HuH-7.5 (cell line): ENCODE data around the gene PAXX.

Source experiments
- DNase-seq: peaks from one replicate; pipeline ENCODE4 v3.0.0; 2011; ENCODE audit warnings: low spot score

PAXX gene

GRCh38 chr9:136991993-136992818 is at the start of gene PAXX:
Gene PAXX, plus strand, starts transcription at chr9:136992422. Its CDS starts 22 bp downstream, at chr9:136992444.
- peak; percentile 100 for DNase-seq

- DNase-seq = no peak
Observed at GRCh38 chr9:136942881-136943230, 49.4 kb upstream of the PAXX start.

GRCh38 chr9:136943291-136944211 is 48.7 kb upstream of the PAXX start:
- DNase-seq = peak; percentile 79

- peak; percentile 73 for DNase-seq
Observed at GRCh38 chr9:136944212-136944518, 48.1 kb upstream of the PAXX start.

- peak; percentile 99 for DNase-seq
Observed at GRCh38 chr9:136944519-136945332, 47.5 kb upstream of the PAXX start, which contains the start of the genes C8G and FBXW5. Gene C8G, plus strand, starts transcription at chr9:136945243. Its CDS starts 78 bp downstream, at chr9:136945321. Gene FBXW5, minus strand, starts transcription at chr9:136944738. Its CDS starts 655 bp downstream, at chr9:136944083.

GRCh38 chr9:136945333-136946227 is 46.6 kb upstream of the PAXX start:
- DNase-seq = no peak

- DNase-seq = no peak
Observed at GRCh38 chr9:136946228-136947027, 45.8 kb upstream of the PAXX start.

GRCh38 chr9:136947028-136947891 is 45.0 kb upstream of the PAXX start:
- DNase-seq = no peak

- peak; percentile 81 for DNase-seq
Observed at GRCh38 chr9:136947955-136948510, 44.2 kb upstream of the PAXX start.

GRCh38 chr9:136949239-136949816 is 42.9 kb upstream of the PAXX start:
- no peak for DNase-seq

GRCh38 chr9:136949817-136950655 is 42.2 kb upstream of the PAXX start:
- peak; percentile 100 for DNase-seq

GRCh38 chr9:136950656-136951276 is 41.5 kb upstream of the PAXX start:
- DNase-seq = no peak

- DNase-seq = no peak
Observed at GRCh38 chr9:136951541-136952320, 40.5 kb upstream of the PAXX start, which contains the start of gene LCN12. Gene LCN12, plus strand, starts transcription at chr9:136952273. Its CDS starts 55 bp downstream, at chr9:136952328.

GRCh38 chr9:136952321-136952850 is 39.8 kb upstream of the PAXX start:
- no peak for DNase-seq

GRCh38 chr9:136952876-136953770 is 39.1 kb upstream of the PAXX start:
- DNase-seq = no peak
